Endodermal cell (in vitro differentiated cells): ENCODE measurements around the gene LRRFIP1. TPM values are rescaled to one million over a fixed set of nuclear protein-coding genes. Genes with fewer than 3 reads are reported as not detected.
A peak's percentile ranks its signal among the peaks of the same experiment; 100 is the strongest.

Source experiments
- DNase-seq: peaks from one replicate; pipeline ENCODE4 v3.0.0-alpha.2; 2017
- H3K27ac ChIP-seq: 2 replicates; pipeline ENCODE4 v1.5.1; 2013; ENCODE audit warnings: mild to moderate bottlenecking, low read depth, low read length, moderate library complexity
- H3K27me3 ChIP-seq: 2 replicates; pipeline ENCODE4 v1.6.1; 2013; ENCODE audit warnings: mild to moderate bottlenecking, low read length, moderate library complexity; ENCODE audit not compliant: insufficient read depth, control insufficient read depth, poor library complexity, severe bottlenecking
- H3K36me3 ChIP-seq: 2 replicates; pipeline ENCODE4 v1.7.0; 2013; ENCODE audit warnings: mild to moderate bottlenecking, low read length, moderate library complexity; ENCODE audit not compliant: control insufficient read depth, insufficient read depth
- H3K4me1 ChIP-seq: one replicate; pipeline ENCODE4 v1.7.0; 2013; ENCODE audit warnings: low read length; ENCODE audit not compliant: control insufficient read depth, insufficient read depth
- H3K4me3 ChIP-seq: 2 replicates; pipeline ENCODE4 v1.5.1; 2013; ENCODE audit warnings: mild to moderate bottlenecking, low read length, moderate library complexity
- H3K9ac ChIP-seq: 2 replicates; pipeline ENCODE4 v1.6.1; 2013; ENCODE audit warnings: mild to moderate bottlenecking, low read length, moderate library complexity; ENCODE audit not compliant: poor library complexity, severe bottlenecking; ENCODE audit errors: extremely low read depth
- H3K9me3 ChIP-seq: 2 replicates; pipeline ENCODE4 v1.6.1; 2013; ENCODE audit warnings: mild to moderate bottlenecking, low read length, moderate library complexity; ENCODE audit not compliant: control insufficient read depth
- H3K27ac Mint-ChIP-seq: 2 replicates; pipeline ENCODE4 v1.8.0; 2020; ENCODE audit warnings: mixed read lengths
- H3K27me3 Mint-ChIP-seq: 2 replicates; pipeline ENCODE4 v1.8.0; 2021; ENCODE audit warnings: mild to moderate bottlenecking, mixed read lengths; ENCODE audit not compliant: insufficient read depth
- H3K36me3 Mint-ChIP-seq: 2 replicates; pipeline ENCODE4 v1.8.0; 2020; ENCODE audit warnings: low read depth, mixed read lengths
- H3K4me1 Mint-ChIP-seq: 2 replicates; pipeline ENCODE4 v1.8.0; 2020; ENCODE audit warnings: mixed read lengths
- H3K4me3 Mint-ChIP-seq: 2 replicates; pipeline ENCODE4 v1.8.0; 2020; ENCODE audit warnings: mild to moderate bottlenecking, moderate library complexity, mixed read lengths
- H3K9me3 Mint-ChIP-seq: 2 replicates; pipeline ENCODE4 v1.8.0; 2020; ENCODE audit warnings: mild to moderate bottlenecking, mixed read lengths
- WGBS, 2 experiments: methylation state at CpG; one replicate each; pipeline versions ENCODE4 v1.1.5 to v1.1.7; 2013; ENCODE audit warnings: missing lambda C conversion rate in 2 of 2, mixed read lengths in 1 of 2; ENCODE audit not compliant: insufficient coverage in 1 of 2, insufficient read length in 1 of 2; 5-methylcytosine and 5-hydroxymethylcytosine counted together
- total RNA-seq, 2 donors: library from RNA; stranded (reverse); fragmentation: NEBNext Ultra II Directional in 1 of 2; extraction: Animal tissue kit (Norgen Biotek cat#: 25700) in 1 of 2; gene quantifications; 2 replicates in 1 of 2; 3 replicates in 1 of 2; pipeline ENCODE4 v1.2.1, GENCODE V29; 2021
- TF ChIP-seq, protein P1 (sequence below): fragments of 200-600 bp; sonication (generic); conservative IDR thresholded peaks from 2 replicates; pipeline ENCODE4 v1.5.0; 2021; ENCODE audit warnings: antibody characterized with exemption, mild to moderate bottlenecking

The LRRFIP1 gene
- total RNA-seq, 2 donors from 2014 or later = 102 to 132 TPM

DNA sequence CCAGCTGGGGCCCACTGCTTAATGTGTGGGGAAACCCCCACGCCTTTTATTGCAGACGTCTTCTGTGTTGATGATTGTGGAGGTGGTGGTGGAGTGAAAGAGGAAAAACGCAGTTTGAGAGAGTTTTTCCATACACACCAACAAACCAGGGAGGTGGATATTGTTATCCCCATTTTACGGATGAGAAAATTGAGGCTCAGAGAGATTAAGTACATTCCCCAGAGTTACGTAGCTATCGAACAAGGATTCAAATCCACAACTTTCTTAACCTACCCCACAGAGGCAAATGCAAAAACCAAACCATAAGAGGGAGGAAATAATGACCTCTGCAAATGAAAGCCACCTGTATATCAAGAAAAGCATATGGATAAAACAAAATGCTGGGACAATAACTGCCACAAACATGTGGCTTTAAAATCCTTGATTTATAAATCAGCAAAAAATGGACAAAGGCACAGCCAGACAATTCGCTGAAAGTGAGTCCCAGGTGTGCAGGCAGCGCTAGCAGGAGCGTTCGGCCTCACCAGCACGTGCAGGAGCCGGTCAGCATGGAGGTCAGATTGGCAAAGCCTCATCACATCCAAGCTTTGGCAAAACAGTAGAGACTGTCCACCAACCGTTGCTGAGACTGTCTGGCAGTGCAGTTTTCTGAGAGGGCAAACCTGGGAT is 24.2 kb upstream of the LRRFIP1 start:
- Histone ChIP-seq H3K9me3 (peaks cover 23% of the 10 kb centered on the region), H3K4me1 (peaks cover 33% of the 10 kb centered on the region), H3K4me3 (peak overlapping the region; percentile 73), H3K36me3 (peaks cover 37% of the 10 kb centered on the region), H3K9ac (peak overlapping the region; percentile 45), H3K27me3 (no peaks in the 10 kb centered on the region), H3K27ac (no peak overlapping the region)
- H3K4me3 Mint-ChIP-seq = peak overlapping the region; percentile 47
- DNase-seq = no peak
- no peaks in the 10 kb centered on the region for H3K27me3 Mint-ChIP-seq
- peak overlapping the region; percentile 92 for H3K27ac Mint-ChIP-seq
- peaks cover 58% of the 10 kb centered on the region for H3K4me1 Mint-ChIP-seq
- H3K36me3 Mint-ChIP-seq = peaks cover 31% of the 10 kb centered on the region
- TF ChIP-seq, protein P1, sequence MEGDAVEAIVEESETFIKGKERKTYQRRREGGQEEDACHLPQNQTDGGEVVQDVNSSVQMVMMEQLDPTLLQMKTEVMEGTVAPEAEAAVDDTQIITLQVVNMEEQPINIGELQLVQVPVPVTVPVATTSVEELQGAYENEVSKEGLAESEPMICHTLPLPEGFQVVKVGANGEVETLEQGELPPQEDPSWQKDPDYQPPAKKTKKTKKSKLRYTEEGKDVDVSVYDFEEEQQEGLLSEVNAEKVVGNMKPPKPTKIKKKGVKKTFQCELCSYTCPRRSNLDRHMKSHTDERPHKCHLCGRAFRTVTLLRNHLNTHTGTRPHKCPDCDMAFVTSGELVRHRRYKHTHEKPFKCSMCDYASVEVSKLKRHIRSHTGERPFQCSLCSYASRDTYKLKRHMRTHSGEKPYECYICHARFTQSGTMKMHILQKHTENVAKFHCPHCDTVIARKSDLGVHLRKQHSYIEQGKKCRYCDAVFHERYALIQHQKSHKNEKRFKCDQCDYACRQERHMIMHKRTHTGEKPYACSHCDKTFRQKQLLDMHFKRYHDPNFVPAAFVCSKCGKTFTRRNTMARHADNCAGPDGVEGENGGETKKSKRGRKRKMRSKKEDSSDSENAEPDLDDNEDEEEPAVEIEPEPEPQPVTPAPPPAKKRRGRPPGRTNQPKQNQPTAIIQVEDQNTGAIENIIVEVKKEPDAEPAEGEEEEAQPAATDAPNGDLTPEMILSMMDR = no peak
- H3K9me3 Mint-ChIP-seq = peaks cover 42% of the 10 kb centered on the region
- 88 to 92% methylated on average over 8 to 13 of the region's 13 CpGs for WGBS, 2 experiments

DNA sequence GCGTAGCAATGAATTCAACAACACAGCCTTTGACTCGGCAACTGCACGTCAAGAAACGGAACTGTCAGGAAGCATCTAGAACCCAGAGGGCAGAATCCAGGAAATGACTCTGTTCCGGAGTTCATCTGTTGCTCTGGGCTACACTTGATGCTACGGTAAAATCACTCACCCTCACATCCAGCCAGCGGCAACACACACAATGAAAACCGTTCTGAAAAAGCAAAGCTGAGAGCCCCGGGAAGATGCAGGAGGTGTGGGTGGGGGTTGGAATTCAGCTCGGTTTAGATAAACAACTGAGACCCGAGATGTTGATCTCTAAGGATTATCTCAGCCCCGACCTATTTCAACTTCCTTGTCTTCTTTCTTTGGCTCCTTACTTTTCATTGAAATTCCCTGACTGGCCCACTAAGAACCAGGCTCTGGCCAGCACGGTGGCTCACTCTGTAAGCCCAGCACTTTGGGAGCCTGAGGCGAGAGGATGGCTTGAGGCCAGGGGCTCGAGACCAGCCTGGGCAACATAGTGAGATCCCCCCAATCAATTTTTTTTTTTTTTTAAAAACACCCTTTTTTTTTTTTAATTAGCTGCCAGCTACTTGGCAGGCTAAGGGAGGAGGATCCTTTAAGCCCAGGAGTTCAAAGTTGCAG is 23.5 kb upstream of the LRRFIP1 start:
- peaks cover 33% of the 10 kb centered on the region for H3K4me1 ChIP-seq
- no peaks in the 10 kb centered on the region for H3K27me3 ChIP-seq
- no peak overlapping the region for H3K27ac ChIP-seq
- WGBS, 2 experiments = 38 to 76% methylated on average over 5 to 15 of the region's 15 CpGs
- H3K4me1 Mint-ChIP-seq = peaks cover 54% of the 10 kb centered on the region
- peak overlapping the region; percentile 92 for H3K27ac Mint-ChIP-seq
- peaks cover 23% of the 10 kb centered on the region for H3K9me3 ChIP-seq
- no peaks in the 10 kb centered on the region for H3K27me3 Mint-ChIP-seq
- H3K4me3 ChIP-seq = peak overlapping the region; percentile 73
- H3K36me3 ChIP-seq = peaks cover 37% of the 10 kb centered on the region
- TF ChIP-seq, protein P1 = no peak
- peaks cover 35% of the 10 kb centered on the region for H3K36me3 Mint-ChIP-seq
- peak overlapping the region; percentile 45 for H3K9ac ChIP-seq
- DNase-seq = peak; percentile 85
- H3K4me3 Mint-ChIP-seq = peak overlapping the region; percentile 47
- H3K9me3 Mint-ChIP-seq = peaks cover 48% of the 10 kb centered on the region

DNA sequence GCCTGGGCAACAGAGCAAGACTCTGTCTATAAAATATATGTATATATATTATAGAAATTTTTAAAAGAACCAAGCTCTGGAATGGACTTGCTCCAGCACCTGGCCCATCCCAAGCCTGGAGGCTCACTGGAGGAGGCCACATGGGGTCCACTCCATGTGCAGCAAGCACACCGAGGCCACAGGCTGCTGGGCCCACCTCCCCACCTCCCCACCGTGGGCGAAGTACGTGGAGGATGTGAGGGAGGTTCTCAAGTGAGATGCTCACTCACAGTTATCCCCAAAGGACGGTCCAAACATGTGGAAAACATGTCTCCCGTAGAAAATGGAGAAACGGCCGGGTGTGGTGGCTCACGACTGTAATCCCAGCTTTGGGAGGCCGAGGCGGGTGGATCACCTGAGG is 23.0 kb upstream of the LRRFIP1 start:
- no peaks in the 10 kb centered on the region for H3K27me3 ChIP-seq
- peak overlapping the region; percentile 74 for H3K4me3 ChIP-seq
- Mint-ChIP-seq H3K27me3 (no peaks in the 10 kb centered on the region), H3K27ac (no peak overlapping the region), H3K4me3 (no peak overlapping the region), H3K4me1 (peaks cover 53% of the 10 kb centered on the region), H3K36me3 (peaks cover 32% of the 10 kb centered on the region), H3K9me3 (peaks cover 51% of the 10 kb centered on the region)
- H3K36me3 ChIP-seq = peaks cover 37% of the 10 kb centered on the region
- no peak overlapping the region for H3K27ac ChIP-seq
- TF ChIP-seq, protein P1 = no peak
- H3K9ac ChIP-seq = no peak overlapping the region
- peaks cover 23% of the 10 kb centered on the region for H3K9me3 ChIP-seq
- 92 to 94% methylated on average over 8 to 11 of the region's 11 CpGs for WGBS, 2 experiments
- DNase-seq = no peak
- H3K4me1 ChIP-seq = peaks cover 33% of the 10 kb centered on the region
